DND-41 (cell line): ENCODE data around the gene NOVA1.

Experiments used
- CTCF ChIP-seq: IDR thresholded peaks from 2 replicates; pipeline ENCODE4 v1.5.1; 2012; ENCODE audit warnings: borderline replicate concordance, low read length, moderate library complexity, mild to moderate bottlenecking; ENCODE audit not compliant: poor library complexity, severe bottlenecking; ENCODE audit errors: extremely low read depth
- EZH2 ChIP-seq: IDR thresholded peaks from 3 replicates; pipeline ENCODE4 v1.6.1; 2012; ENCODE audit warnings: borderline replicate concordance, low read depth, mild to moderate bottlenecking, moderate library complexity, low read length, inconsistent platforms; ENCODE audit not compliant: severe bottlenecking

- TF ChIP-seq CTCF, result no peak
- no peak for TF ChIP-seq EZH2
Measured at GRCh38 chr14:26525085-26525484, 72.7 kb downstream of the NOVA1 start.
